GM12875 (cell line): Measurements from ENCODE around the gene PMP22.

Experiments
- H3K4me3 ChIP-seq: one replicate; pipeline ENCODE4 v1.5.1; 2011; ENCODE audit warnings: low read depth, low read length, control low read depth
- TF ChIP-seq, protein P1 (sequence below): IDR thresholded peaks from 2 replicates; pipeline ENCODE4 v1.5.1; 2011; ENCODE audit warnings: low read depth, mild to moderate bottlenecking, control low read depth, inconsistent platforms, low read length, moderate library complexity, borderline replicate concordance; ENCODE audit not compliant: insufficient read depth

The PMP22 gene

GRCh38 chr17:15265131-15265530 is at the start of gene PMP22:
Gene PMP22, minus strand, starts transcription at chr17:15265326. Its CDS starts 4,599 bp downstream, at chr17:15260727.
- H3K4me3 ChIP-seq, result no peak within 1 kb of the TSS
- TF ChIP-seq, protein P1, sequence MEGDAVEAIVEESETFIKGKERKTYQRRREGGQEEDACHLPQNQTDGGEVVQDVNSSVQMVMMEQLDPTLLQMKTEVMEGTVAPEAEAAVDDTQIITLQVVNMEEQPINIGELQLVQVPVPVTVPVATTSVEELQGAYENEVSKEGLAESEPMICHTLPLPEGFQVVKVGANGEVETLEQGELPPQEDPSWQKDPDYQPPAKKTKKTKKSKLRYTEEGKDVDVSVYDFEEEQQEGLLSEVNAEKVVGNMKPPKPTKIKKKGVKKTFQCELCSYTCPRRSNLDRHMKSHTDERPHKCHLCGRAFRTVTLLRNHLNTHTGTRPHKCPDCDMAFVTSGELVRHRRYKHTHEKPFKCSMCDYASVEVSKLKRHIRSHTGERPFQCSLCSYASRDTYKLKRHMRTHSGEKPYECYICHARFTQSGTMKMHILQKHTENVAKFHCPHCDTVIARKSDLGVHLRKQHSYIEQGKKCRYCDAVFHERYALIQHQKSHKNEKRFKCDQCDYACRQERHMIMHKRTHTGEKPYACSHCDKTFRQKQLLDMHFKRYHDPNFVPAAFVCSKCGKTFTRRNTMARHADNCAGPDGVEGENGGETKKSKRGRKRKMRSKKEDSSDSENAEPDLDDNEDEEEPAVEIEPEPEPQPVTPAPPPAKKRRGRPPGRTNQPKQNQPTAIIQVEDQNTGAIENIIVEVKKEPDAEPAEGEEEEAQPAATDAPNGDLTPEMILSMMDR, result no peak

GRCh38 chr17:15311996-15312395 is 46.9 kb upstream of the PMP22 start:
- H3K4me3 ChIP-seq, result no peak overlapping the region
- TF ChIP-seq, protein P1, result no peak

GRCh38 chr17:15309793-15310192 is 44.7 kb upstream of the PMP22 start:
- no peak overlapping the region for H3K4me3 ChIP-seq
- TF ChIP-seq, protein P1, result no peak

DNA sequence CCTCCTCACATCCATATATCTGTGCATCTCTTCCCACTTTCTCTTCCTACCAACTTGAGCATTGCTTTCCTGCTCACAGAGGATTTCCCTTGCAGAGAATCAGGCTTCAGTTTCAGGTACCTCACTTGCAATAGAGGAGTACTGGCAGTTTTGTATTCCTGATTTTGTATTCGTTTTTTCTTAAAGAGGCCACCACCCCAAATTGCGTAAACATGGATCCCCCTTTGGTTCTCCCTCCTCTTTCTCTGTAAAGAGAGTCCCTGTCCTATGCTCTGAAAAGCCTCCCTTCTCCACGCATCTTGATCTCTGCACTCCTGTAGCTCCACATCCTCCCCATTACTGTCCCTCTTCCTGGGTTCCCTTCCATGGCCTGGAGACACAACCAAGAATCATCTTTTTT is 44.1 kb upstream of the PMP22 start:
- H3K4me3 ChIP-seq, result no peak overlapping the region
- TF ChIP-seq, protein P1, result no peak

DNA sequence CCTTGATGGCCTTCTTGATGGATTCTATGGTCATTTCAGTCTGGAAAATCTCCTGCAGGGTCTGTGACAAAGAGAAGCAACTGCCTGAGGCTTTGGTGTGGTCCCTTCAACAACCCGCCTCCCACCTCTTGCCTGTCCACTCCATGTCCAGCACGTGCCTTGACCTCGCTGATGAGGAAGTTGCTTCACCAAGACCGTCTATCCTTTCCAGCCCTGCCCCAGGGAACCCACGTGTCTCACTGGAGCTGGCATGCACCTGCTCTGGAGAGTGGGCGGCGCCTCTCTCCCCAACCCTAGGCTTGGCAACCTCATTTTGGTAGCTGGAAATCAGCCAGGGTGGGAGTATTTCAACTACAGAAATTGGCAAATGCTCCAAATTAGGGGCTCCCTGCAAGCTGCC is 43.6 kb upstream of the PMP22 start:
- TF ChIP-seq, protein P1, result no peak
- no peak overlapping the region for H3K4me3 ChIP-seq

GRCh38 chr17:15307710-15308111 is 42.6 kb upstream of the PMP22 start:
- no peak overlapping the region for H3K4me3 ChIP-seq
- TF ChIP-seq, protein P1, result no peak

GRCh38 chr17:15303851-15304250 is 38.7 kb upstream of the PMP22 start:
- TF ChIP-seq, protein P1, result no peak
- H3K4me3 ChIP-seq, result no peak overlapping the region
